SU-DHL-6 (cell line): Measurements from ENCODE around the gene GFI1B.
"Not testable (repeated sequence)": the region's sequence is repeated elsewhere in the genome, so short reads cannot be mapped to it uniquely, and the experiment has no call there.

Experiments
- H2AFZ ChIP-seq: fragments of 200-600 bp; sonication (generic); 2 replicates; pipeline ENCODE4 v1.6.1; 2014; ENCODE audit warnings: low read depth, mild to moderate bottlenecking, moderate library complexity, mixed read lengths, antibody characterized with exemption, low read length; ENCODE audit not compliant: severe bottlenecking
- H3F3A ChIP-seq: fragments of 200-600 bp; shearing (Covaris generic); 2 replicates; pipeline ENCODE4 v1.6.0; 2016; ENCODE audit warnings: antibody characterized with exemption, mild to moderate bottlenecking; ENCODE audit not compliant: insufficient read depth
- H3K27ac ChIP-seq: fragments of 200-600 bp; sonication (generic); 2 replicates; pipeline ENCODE4 v1.5.1; 2016; ENCODE audit warnings: low read depth, mild to moderate bottlenecking, low read length, moderate library complexity, mixed read lengths
- H3K27me3 ChIP-seq: fragments of 200-600 bp; sonication (generic), shearing (Covaris generic); 2 replicates; pipeline ENCODE4 v1.6.0; 2014; ENCODE audit warnings: mild to moderate bottlenecking, low read length
- H3K36me3 ChIP-seq: fragments of 200-600 bp; sonication (generic); 2 replicates; pipeline ENCODE4 v1.6.1; 2014; ENCODE audit warnings: mild to moderate bottlenecking, low read length, mixed read lengths
- H3K4me2 ChIP-seq: fragments of 300-600, 200-600 bp; shearing (Covaris generic), sonication (generic); 2 replicates; pipeline ENCODE4 v1.6.0; 2014; ENCODE audit warnings: low read length, low read depth, mild to moderate bottlenecking; ENCODE audit not compliant: poor library complexity, severe bottlenecking
- H3K4me3 ChIP-seq: fragments of 200-600 bp; sonication (generic); 2 replicates; pipeline ENCODE4 v1.5.1; 2014; ENCODE audit warnings: antibody characterized with exemption, low read length, mild to moderate bottlenecking, mixed read lengths; ENCODE audit not compliant: insufficient read depth, poor library complexity, severe bottlenecking
- H3K79me2 ChIP-seq: fragments of 200-600 bp; sonication (generic); 2 replicates; pipeline ENCODE4 v1.6.1; 2014; ENCODE audit warnings: mild to moderate bottlenecking, low read length, moderate library complexity; ENCODE audit not compliant: insufficient read depth
- H3K9ac ChIP-seq: fragments of 200-600 bp; sonication (generic); 2 replicates; pipeline ENCODE4 v1.7.0; 2014; ENCODE audit warnings: mild to moderate bottlenecking, low read length
- H3K9me2 ChIP-seq: fragments of 200-600 bp; sonication (generic); replicated peaks from 2 replicates; pipeline ENCODE4 v1.6.1; 2014; ENCODE audit warnings: low read length; ENCODE audit not compliant: insufficient read depth
- H3K9me3 ChIP-seq: fragments of 200-600 bp; sonication (generic); 2 replicates; pipeline ENCODE4 v1.6.1; 2014; ENCODE audit warnings: low read length, mixed read lengths; ENCODE audit not compliant: insufficient read depth
- H4K20me1 ChIP-seq: fragments of 200-600 bp; sonication (generic); 2 replicates; pipeline ENCODE4 v1.6.1; 2014; ENCODE audit warnings: low read depth, mild to moderate bottlenecking, antibody characterized with exemption, low read length, moderate library complexity, mixed read lengths
- CTCF ChIP-seq: fragments of 200-600 bp; sonication (generic); IDR thresholded peaks from one replicate; pipeline ENCODE4 v1.5.1; 2017; ENCODE audit warnings: antibody characterized with exemption, mild to moderate bottlenecking, low read length, moderate library complexity; ENCODE audit not compliant: insufficient read depth, poor library complexity, severe bottlenecking
- EZH2phosphoT487 ChIP-seq: fragments of 200-600 bp; sonication (generic), shearing (Covaris generic); conservative IDR thresholded peaks from 2 replicates; pipeline ENCODE4 v1.6.1; 2018; ENCODE audit warnings: mild to moderate bottlenecking, antibody characterized with exemption, low read length, moderate library complexity, mixed read lengths

GFI1B gene

GRCh38 chr9:132988244-132989013, 9.9 kb downstream of the GFI1B start:
- no peaks in the 10 kb centered on the region for H3K36me3 ChIP-seq
- no peak for TF ChIP-seq EZH2phosphoT487
- TF ChIP-seq CTCF = no peak
- no peaks in the 10 kb centered on the region for H3F3A ChIP-seq
- H3K27me3 ChIP-seq = no peaks in the 10 kb centered on the region; the same call in 1 of the 2 replicates
- H3K9me2 ChIP-seq = no peaks in the 10 kb centered on the region
- H3K4me3 ChIP-seq = no peak overlapping the region
- no peaks in the 10 kb centered on the region for H3K9me3 ChIP-seq
- H3K27ac ChIP-seq = no peak overlapping the region
- no peak overlapping the region for H3K9ac ChIP-seq
- H3K79me2 ChIP-seq = no peaks in the 10 kb centered on the region
- H3K4me2 ChIP-seq = no peak overlapping the region
- no peak overlapping the region for H2AFZ ChIP-seq
- no peaks in the 10 kb centered on the region for H4K20me1 ChIP-seq

- TF ChIP-seq EZH2phosphoT487 (no peak), CTCF (no peak)
- Histone ChIP-seq H2AFZ (no peak overlapping the region), H3K36me3 (no peaks in the 10 kb centered on the region), H3K4me2 (no peak overlapping the region), H3F3A (no peaks in the 10 kb centered on the region), H3K4me3 (no peak overlapping the region), H3K79me2 (no peaks in the 10 kb centered on the region), H3K9me3 (no peaks in the 10 kb centered on the region), H3K27ac (no peak overlapping the region), H4K20me1 (no peaks in the 10 kb centered on the region), H3K27me3 (no peaks in the 10 kb centered on the region), H3K9me2 (no peaks in the 10 kb centered on the region), H3K9ac (no peak overlapping the region)
Observed at GRCh38 chr9:132989014-132989310, 10.5 kb downstream of the GFI1B start.

GRCh38 chr9:132989414-132989996, 11.0 kb downstream of the GFI1B start:
- H3K27me3 ChIP-seq = no peaks in the 10 kb centered on the region
- no peak overlapping the region for H3K27ac ChIP-seq
- TF ChIP-seq EZH2phosphoT487 (no peak), CTCF (no peak)
- H3K4me2 ChIP-seq = no peak overlapping the region
- H3K4me3 ChIP-seq = no peak overlapping the region
- H2AFZ ChIP-seq = no peak overlapping the region
- no peaks in the 10 kb centered on the region for H3F3A ChIP-seq
- H4K20me1 ChIP-seq = no peaks in the 10 kb centered on the region
- H3K9ac ChIP-seq = no peak overlapping the region
- no peaks in the 10 kb centered on the region for H3K9me3 ChIP-seq
- H3K79me2 ChIP-seq = no peaks in the 10 kb centered on the region
- no peaks in the 10 kb centered on the region for H3K9me2 ChIP-seq
- H3K36me3 ChIP-seq = no peaks in the 10 kb centered on the region

GRCh38 chr9:132989998-132990557, 11.6 kb downstream of the GFI1B start:
- H4K20me1 ChIP-seq, H3K9me3 ChIP-seq, H3K27ac ChIP-seq, H3K9me2 ChIP-seq, H3K9ac ChIP-seq, H3K27me3 ChIP-seq, H2AFZ ChIP-seq, H3K4me2 ChIP-seq, H3K4me3 ChIP-seq, H3F3A ChIP-seq, H3K36me3 ChIP-seq, H3K79me2 ChIP-seq: not testable (repeated sequence)
